OCI-LY1 (cell line): ENCODE measurements around the gene CNTNAP4.

Source experiments
- CTCF ChIP-seq: fragments of 200-600 bp; sonication (generic), shearing (Covaris generic); IDR thresholded peaks from 2 replicates; pipeline ENCODE4 v1.5.1; 2017; ENCODE audit warnings: mild to moderate bottlenecking, antibody characterized with exemption, low read length, moderate library complexity, mixed read lengths
- EZH2 ChIP-seq: fragments of 200-600 bp; sonication (generic), shearing (Covaris generic); IDR thresholded peaks from 2 replicates; pipeline ENCODE4 v1.8.0; 2017; ENCODE audit warnings: borderline replicate concordance, mixed run types, mild to moderate bottlenecking, antibody characterized with exemption, low read length, moderate library complexity, mixed read lengths

DNA sequence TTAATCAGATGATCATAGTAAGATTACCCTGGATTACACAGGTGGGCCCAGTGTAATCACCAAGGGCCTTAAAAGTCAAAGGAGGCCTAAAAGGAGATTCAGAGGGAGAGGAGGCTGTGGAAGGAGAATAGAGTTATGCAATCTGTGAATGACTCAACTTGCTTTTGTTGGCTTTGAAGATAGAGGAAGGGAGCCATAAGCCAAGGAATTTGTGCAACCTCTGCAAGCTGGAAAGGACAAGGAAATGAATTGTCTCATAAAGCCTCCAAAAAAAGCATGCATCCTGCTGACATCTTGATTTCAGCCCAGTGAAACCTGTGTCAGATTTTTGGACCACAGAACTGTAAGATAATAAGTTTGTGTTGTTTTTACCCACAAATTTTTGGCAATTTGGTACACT, 109.6 kb downstream of the CNTNAP4 start:
- TF ChIP-seq EZH2 (no peak), CTCF (no peak)
